Measurements from ENCODE around the gene ULK4.

ULK4 gene

DNA sequence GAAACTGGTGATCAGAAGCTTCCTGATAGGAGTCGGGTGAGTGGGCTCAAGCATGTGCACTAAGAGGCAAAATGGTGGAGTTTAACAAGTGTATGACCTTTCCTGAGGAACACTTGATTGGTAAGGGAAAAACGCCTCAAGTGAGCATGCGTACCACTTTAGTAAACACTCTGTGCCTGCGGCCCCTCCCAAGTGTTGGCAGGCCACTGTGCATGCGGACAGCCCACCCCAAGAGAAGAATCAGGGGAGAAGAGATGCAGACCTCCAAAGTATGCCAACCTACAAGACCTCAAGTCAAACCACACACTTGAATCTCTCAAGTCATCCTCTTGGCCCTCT lies 640.3 kb downstream of the ULK4 start:
- no peak for TF ChIP-seq MYC (IDR thresholded peaks at IDR 0.05; ENCODE audit: low read depth, low read length)
- TF ChIP-seq POLR2A (IDR thresholded peaks at IDR 0.05; ENCODE audit: extremely low read depth, insufficient read length), result no peak
- TF ChIP-seq, protein P1, sequence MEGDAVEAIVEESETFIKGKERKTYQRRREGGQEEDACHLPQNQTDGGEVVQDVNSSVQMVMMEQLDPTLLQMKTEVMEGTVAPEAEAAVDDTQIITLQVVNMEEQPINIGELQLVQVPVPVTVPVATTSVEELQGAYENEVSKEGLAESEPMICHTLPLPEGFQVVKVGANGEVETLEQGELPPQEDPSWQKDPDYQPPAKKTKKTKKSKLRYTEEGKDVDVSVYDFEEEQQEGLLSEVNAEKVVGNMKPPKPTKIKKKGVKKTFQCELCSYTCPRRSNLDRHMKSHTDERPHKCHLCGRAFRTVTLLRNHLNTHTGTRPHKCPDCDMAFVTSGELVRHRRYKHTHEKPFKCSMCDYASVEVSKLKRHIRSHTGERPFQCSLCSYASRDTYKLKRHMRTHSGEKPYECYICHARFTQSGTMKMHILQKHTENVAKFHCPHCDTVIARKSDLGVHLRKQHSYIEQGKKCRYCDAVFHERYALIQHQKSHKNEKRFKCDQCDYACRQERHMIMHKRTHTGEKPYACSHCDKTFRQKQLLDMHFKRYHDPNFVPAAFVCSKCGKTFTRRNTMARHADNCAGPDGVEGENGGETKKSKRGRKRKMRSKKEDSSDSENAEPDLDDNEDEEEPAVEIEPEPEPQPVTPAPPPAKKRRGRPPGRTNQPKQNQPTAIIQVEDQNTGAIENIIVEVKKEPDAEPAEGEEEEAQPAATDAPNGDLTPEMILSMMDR (IDR thresholded peaks at IDR 0.05; ENCODE audit: low read depth, low read length), result no peak
- TF ChIP-seq, protein P2, sequence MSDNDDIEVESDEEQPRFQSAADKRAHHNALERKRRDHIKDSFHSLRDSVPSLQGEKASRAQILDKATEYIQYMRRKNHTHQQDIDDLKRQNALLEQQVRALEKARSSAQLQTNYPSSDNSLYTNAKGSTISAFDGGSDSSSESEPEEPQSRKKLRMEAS (IDR thresholded peaks at IDR 0.05; ENCODE audit: low read depth, low read length), result no peak
- H3K4me3 ChIP-seq (ENCODE audit: low read depth, low read length), result no peak overlapping the region
- no peak for DNase-seq (ENCODE audit: low read depth)

- H3K4me3 ChIP-seq (ENCODE audit: low read depth, low read length), result no peak overlapping the region
- TF ChIP-seq, protein P1 (IDR thresholded peaks at IDR 0.05; ENCODE audit: low read depth, low read length), result no peak
- TF ChIP-seq, protein P2 (IDR thresholded peaks at IDR 0.05; ENCODE audit: low read depth, low read length), result no peak
- TF ChIP-seq MYC (IDR thresholded peaks at IDR 0.05; ENCODE audit: low read depth, low read length) (no peak), POLR2A (IDR thresholded peaks at IDR 0.05; ENCODE audit: extremely low read depth, insufficient read length) (no peak)
These were observed 640.8 kb downstream of the ULK4 start for GRCh38 chr3:41320953-41321641.

GRCh38 chr3:41318520-41318919 lies 643.4 kb downstream of the ULK4 start:
- TF ChIP-seq MYC (IDR thresholded peaks at IDR 0.05; ENCODE audit: low read depth, low read length), result no peak
- no peak for TF ChIP-seq POLR2A (IDR thresholded peaks at IDR 0.05; ENCODE audit: extremely low read depth, insufficient read length)
- TF ChIP-seq, protein P1 (IDR thresholded peaks at IDR 0.05; ENCODE audit: low read depth, low read length), result no peak
- TF ChIP-seq, protein P2 (IDR thresholded peaks at IDR 0.05; ENCODE audit: low read depth, low read length), result no peak
- no peak overlapping the region for H3K4me3 ChIP-seq (ENCODE audit: low read depth, low read length)
- DNase-seq (ENCODE audit: low read depth), result no peak

More at GRCh38 chr3:41320953-41321641, 640.8 kb downstream of the ULK4 start:
- no peak for DNase-seq (ENCODE audit: low read depth)

DNA sequence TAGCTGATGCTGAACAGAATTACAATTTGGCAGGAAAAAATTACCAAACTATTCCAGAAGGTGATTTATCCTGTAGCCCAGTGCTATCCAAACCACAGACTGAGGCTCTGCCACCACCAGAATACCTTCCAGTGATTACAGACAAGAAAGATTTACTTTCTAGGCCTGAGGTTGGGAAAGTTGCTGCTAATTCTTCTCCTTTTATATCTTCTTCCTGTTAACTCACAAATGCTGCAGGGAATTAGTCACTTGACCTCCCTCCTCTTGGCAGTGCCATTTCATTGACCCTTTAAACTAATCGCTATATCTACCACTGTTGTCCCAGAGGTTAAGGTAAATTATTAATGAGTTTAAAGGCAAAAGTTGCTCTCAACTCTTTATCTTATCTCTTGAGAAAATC lies 644.2 kb downstream of the ULK4 start:
- no peak overlapping the region for H3K4me3 ChIP-seq (ENCODE audit: low read depth, low read length)
- no peak for DNase-seq (ENCODE audit: low read depth)
- TF ChIP-seq, protein P1 (IDR thresholded peaks at IDR 0.05; ENCODE audit: low read depth, low read length), result no peak
- TF ChIP-seq, protein P2 (IDR thresholded peaks at IDR 0.05; ENCODE audit: low read depth, low read length), result no peak
- no peak for TF ChIP-seq MYC (IDR thresholded peaks at IDR 0.05; ENCODE audit: low read depth, low read length)
- no peak for TF ChIP-seq POLR2A (IDR thresholded peaks at IDR 0.05; ENCODE audit: extremely low read depth, insufficient read length)

DNA sequence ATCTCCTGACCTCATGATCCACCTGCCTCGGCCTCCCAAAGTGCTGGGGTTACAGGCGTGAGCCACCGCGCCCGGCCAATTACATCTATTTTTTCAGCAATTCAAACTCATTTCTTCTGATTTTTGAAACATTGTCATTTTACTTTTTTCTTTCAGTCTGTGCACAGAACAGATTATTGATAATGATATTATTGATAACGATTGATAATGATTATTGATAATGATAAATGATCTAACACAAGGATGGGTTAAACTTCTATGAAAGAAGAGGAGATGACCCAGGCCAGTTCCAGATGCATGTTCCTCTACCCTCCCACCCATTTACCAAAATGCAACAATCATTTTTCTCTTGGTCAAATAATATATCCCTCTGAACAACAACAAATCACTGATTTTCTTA lies 644.6 kb downstream of the ULK4 start:
- TF ChIP-seq, protein P2 (IDR thresholded peaks at IDR 0.05; ENCODE audit: low read depth, low read length), result no peak
- TF ChIP-seq, protein P1 (IDR thresholded peaks at IDR 0.05; ENCODE audit: low read depth, low read length), result no peak
- no peak for TF ChIP-seq POLR2A (IDR thresholded peaks at IDR 0.05; ENCODE audit: extremely low read depth, insufficient read length)
- no peak for TF ChIP-seq MYC (IDR thresholded peaks at IDR 0.05; ENCODE audit: low read depth, low read length)
- no peak overlapping the region for H3K4me3 ChIP-seq (ENCODE audit: low read depth, low read length)
- DNase-seq (ENCODE audit: low read depth), result no peak

All from NB4 (cell line).